ENCODE measurements around the gene ALK. TPM values are rescaled to one million over a fixed set of nuclear protein-coding genes. Genes with fewer than 3 reads are reported as not detected.

Gene ALK
- total and polyA plus RNA-seq, 10 of the 15 experiments (the other 5 are each of a cell fraction or from before 2014, with no cell fraction given), result 0.11 TPM; not detected in 9

DNA sequence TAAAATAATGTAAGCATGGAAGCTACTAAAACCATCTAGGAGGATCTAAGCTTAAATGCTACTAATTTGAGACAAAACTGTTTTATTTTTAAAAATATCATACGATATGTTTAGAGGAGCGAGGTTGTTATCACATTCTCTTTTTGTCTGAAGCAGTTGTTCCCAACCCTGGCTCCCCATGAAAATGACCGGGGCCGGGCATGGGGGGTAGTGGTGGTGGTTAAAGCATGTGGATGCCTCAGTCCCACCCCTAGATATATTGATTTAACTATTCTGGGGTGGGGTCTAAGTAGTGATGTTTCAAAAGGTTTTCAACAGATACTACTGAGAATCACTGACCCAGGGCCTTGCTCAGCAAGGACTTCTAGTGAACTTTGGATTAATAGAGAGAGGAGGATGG, 359.8 kb downstream of the ALK start:
- Histone ChIP-seq H3K4me2 (ENCODE audit: control insufficient read depth, insufficient read depth) (no peak overlapping the region), H2AFZ (ENCODE audit: control insufficient read depth, low read depth, low read length) (no peak overlapping the region), H3K27me3 (replicated peaks in 1 of 2; ENCODE audit: control insufficient read depth in 2 of 2, insufficient read depth in 2 of 2, low read length in 1 of 2) (no peaks in the 10 kb centered on the region), H3K79me2 (ENCODE audit: control insufficient read depth, insufficient read depth, low read length) (no peaks in the 10 kb centered on the region), H3K27ac (ENCODE audit: control insufficient read depth, insufficient read depth) (no peak overlapping the region), H3K9me3 (replicated peaks; ENCODE audit: control insufficient read depth, insufficient read depth, low read length) (no peaks in the 10 kb centered on the region), H4K20me1 (ENCODE audit: control insufficient read depth, insufficient read depth) (no peaks in the 10 kb centered on the region), H3K36me3 (ENCODE audit: control insufficient read depth in 2 of 2, insufficient read depth in 2 of 2, low read length in 1 of 2) (no peaks in the 10 kb centered on the region), H3K4me3 (no peak overlapping the region), H3K9ac (ENCODE audit: control insufficient read depth, insufficient read depth, low read length) (no peak overlapping the region), H3K4me1 (ENCODE audit: control insufficient read depth, insufficient read depth, low read length) (no peaks in the 10 kb centered on the region)
- POLR2A ChIA-PET, result no interaction called here
- RAD21 ChIA-PET (ENCODE audit: unreplicated experiment), result no interaction called here
- no peak for ATAC-seq
- SMC1A ChIA-PET (ENCODE audit: uncharacterized antibody, unreplicated experiment), result no interaction called here
- no peak for FAIRE-seq
- WGBS (ENCODE audit: insufficient coverage, insufficient replicate concordance, low lambda C conversion rate, missing lambda C conversion rate), result 36% methylated on average over 4 of the region's 4 CpGs
- intact Hi-C loops (cut with micrococcal nuclease; ENCODE audit: unreplicated experiment) (no loop called here), in situ Hi-C loops (cut with MboI) (no loop called here)
- CTCF ChIA-PET, result no interaction called here
- DNase-seq (ENCODE audit: low read depth, low spot score), result no peak
- TF ChIP-seq SMAD1 (IDR thresholded peaks at IDR 0.05; ENCODE audit: low read depth, partially characterized antibody) (no peak), NR2C1 (IDR thresholded peaks at IDR 0.05) (no peak), FOXM1 (IDR thresholded peaks at IDR 0.05; ENCODE audit: low read depth, low read length) (no peak), HDGF (IDR thresholded peaks at IDR 0.05) (no peak), RB1 (IDR thresholded peaks at IDR 0.05; ENCODE audit: borderline replicate concordance) (no peak), IKZF2 (IDR thresholded peaks at IDR 0.05) (no peak), TCF12 (IDR thresholded peaks at IDR 0.05; ENCODE audit: low read depth, low read length) (no peak), NFXL1 (IDR thresholded peaks at IDR 0.05; ENCODE audit: borderline replicate concordance) (no peak), NR2F1 (conservative IDR thresholded peaks at IDR 0.05) (no peak), GABPA (IDR thresholded peaks at IDR 0.05; ENCODE audit: low read depth) (no peak), MXI1 (IDR thresholded peaks at IDR 0.05; ENCODE audit: low read depth, low read length) (no peak), MTA3 (IDR thresholded peaks at IDR 0.05; ENCODE audit: borderline replicate concordance, low read length) (no peak), HDAC6 (IDR thresholded peaks at IDR 0.05; ENCODE audit: unreplicated experiment) (no peak)
- TF ChIP-seq, protein P1, sequence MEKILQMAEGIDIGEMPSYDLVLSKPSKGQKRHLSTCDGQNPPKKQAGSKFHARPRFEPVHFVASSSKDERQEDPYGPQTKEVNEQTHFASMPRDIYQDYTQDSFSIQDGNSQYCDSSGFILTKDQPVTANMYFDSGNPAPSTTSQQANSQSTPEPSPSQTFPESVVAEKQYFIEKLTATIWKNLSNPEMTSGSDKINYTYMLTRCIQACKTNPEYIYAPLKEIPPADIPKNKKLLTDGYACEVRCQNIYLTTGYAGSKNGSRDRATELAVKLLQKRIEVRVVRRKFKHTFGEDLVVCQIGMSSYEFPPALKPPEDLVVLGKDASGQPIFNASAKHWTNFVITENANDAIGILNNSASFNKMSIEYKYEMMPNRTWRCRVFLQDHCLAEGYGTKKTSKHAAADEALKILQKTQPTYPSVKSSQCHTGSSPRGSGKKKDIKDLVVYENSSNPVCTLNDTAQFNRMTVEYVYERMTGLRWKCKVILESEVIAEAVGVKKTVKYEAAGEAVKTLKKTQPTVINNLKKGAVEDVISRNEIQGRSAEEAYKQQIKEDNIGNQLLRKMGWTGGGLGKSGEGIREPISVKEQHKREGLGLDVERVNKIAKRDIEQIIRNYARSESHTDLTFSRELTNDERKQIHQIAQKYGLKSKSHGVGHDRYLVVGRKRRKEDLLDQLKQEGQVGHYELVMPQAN (conservative IDR thresholded peaks at IDR 0.05), result no peak
- TF ChIP-seq, protein P2, sequence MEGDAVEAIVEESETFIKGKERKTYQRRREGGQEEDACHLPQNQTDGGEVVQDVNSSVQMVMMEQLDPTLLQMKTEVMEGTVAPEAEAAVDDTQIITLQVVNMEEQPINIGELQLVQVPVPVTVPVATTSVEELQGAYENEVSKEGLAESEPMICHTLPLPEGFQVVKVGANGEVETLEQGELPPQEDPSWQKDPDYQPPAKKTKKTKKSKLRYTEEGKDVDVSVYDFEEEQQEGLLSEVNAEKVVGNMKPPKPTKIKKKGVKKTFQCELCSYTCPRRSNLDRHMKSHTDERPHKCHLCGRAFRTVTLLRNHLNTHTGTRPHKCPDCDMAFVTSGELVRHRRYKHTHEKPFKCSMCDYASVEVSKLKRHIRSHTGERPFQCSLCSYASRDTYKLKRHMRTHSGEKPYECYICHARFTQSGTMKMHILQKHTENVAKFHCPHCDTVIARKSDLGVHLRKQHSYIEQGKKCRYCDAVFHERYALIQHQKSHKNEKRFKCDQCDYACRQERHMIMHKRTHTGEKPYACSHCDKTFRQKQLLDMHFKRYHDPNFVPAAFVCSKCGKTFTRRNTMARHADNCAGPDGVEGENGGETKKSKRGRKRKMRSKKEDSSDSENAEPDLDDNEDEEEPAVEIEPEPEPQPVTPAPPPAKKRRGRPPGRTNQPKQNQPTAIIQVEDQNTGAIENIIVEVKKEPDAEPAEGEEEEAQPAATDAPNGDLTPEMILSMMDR (IDR thresholded peaks at IDR 0.05 in 2 of 3, conservative IDR thresholded peaks at IDR 0.05 in 1 of 3; ENCODE audit: control insufficient read depth in 2 of 3, extremely low read depth in 1 of 3, insufficient read depth in 1 of 3, low read depth in 3 of 3, low read length in 3 of 3), result no peak
- BruUV-seq (replicated peaks), result no TSS peak

Data from GM12878 (cell line).